Stomach smooth muscle (tissue), 2 donors: ENCODE results near the gene FANCI.

Experiments used
- H3K27ac ChIP-seq: one replicate; pipeline ENCODE4 v1.7.0; 2013; ENCODE audit warnings: mild to moderate bottlenecking, low read length, inconsistent platforms
- H3K27me3 ChIP-seq, 2 donors: one replicate each; pipeline ENCODE4 v1.7.0; 2013; ENCODE audit warnings: low read length in 2 of 2; ENCODE audit not compliant: insufficient read depth in 2 of 2, control insufficient read depth in 1 of 2
- H3K36me3 ChIP-seq, 2 donors: one replicate each; pipeline ENCODE4 v1.7.0; 2013; ENCODE audit warnings: low read length in 2 of 2; ENCODE audit not compliant: control insufficient read depth in 2 of 2, insufficient read depth in 2 of 2
- H3K4me1 ChIP-seq: one replicate; pipeline ENCODE4 v1.7.0; 2013; ENCODE audit warnings: low read length; ENCODE audit not compliant: control insufficient read depth, insufficient read depth
- H3K4me3 ChIP-seq, 2 donors: one replicate each; pipeline ENCODE4 v1.7.0; 2013; ENCODE audit warnings: low read length in 2 of 2
- H3K9ac ChIP-seq, 2 donors: one replicate each; pipeline ENCODE4 v1.7.0; 2013; ENCODE audit warnings: low read length in 2 of 2, mild to moderate bottlenecking in 1 of 2
- H3K9me3 ChIP-seq, 2 donors: one replicate each; pipeline ENCODE4 v1.7.0; 2013; ENCODE audit warnings: low read length in 2 of 2; ENCODE audit not compliant: control insufficient read depth in 2 of 2
- donor health status: healthy.
- donor health status: Pancreatic carcinoma.

Gene FANCI

GRCh38 chr15:89346516-89347231 lies 102.9 kb downstream of the FANCI start:
- no peaks in the 10 kb centered on the region for H3K36me3 ChIP-seq
- H3K9ac ChIP-seq: no peak overlapping the region
- peaks cover 6 to 18% of the 10 kb centered on the region in 2 donors for H3K27me3 ChIP-seq
- H3K4me3 ChIP-seq: no peak overlapping the region
- H3K9me3 ChIP-seq: no peaks in the 10 kb centered on the region
- no peak overlapping the region for H3K27ac ChIP-seq
- H3K4me1 ChIP-seq: no peaks in the 10 kb centered on the region

- Histone ChIP-seq H3K27me3 (peaks cover 11 to 20% of the 10 kb centered on the region in 2 donors), H3K4me3 (no peak overlapping the region), H3K27ac (no peak overlapping the region)
Measured at GRCh38 chr15:89349206-89349558, 105.4 kb downstream of the FANCI start.

GRCh38 chr15:89352476-89352875 lies 108.7 kb downstream of the FANCI start:
- Histone ChIP-seq H3K27ac (no peak overlapping the region), H3K36me3 (no peaks in the 10 kb centered on the region), H3K27me3 (peaks cover 28 to 30% of the 10 kb centered on the region in 2 donors), H3K9me3 (no peaks in the 10 kb centered on the region), H3K9ac (no peak overlapping the region), H3K4me1 (no peaks in the 10 kb centered on the region), H3K4me3 (no peak overlapping the region)

More at GRCh38 chr15:89349206-89349558, 105.4 kb downstream of the FANCI start:
- Histone ChIP-seq H3K9ac (no peak overlapping the region), H3K9me3 (no peaks in the 10 kb centered on the region), H3K4me1 (no peaks in the 10 kb centered on the region), H3K36me3 (no peaks in the 10 kb centered on the region)

GRCh38 chr15:89353991-89354390 lies 110.2 kb downstream of the FANCI start:
- Histone ChIP-seq H3K27ac (no peak overlapping the region), H3K9me3 (no peaks in the 10 kb centered on the region), H3K9ac (no peak overlapping the region), H3K36me3 (no peaks in the 10 kb centered on the region), H3K4me1 (peaks cover 7% of the 10 kb centered on the region), H3K4me3 (no peak overlapping the region), H3K27me3 (peaks cover 36% of the 10 kb centered on the region in 2 donors)

GRCh38 chr15:89356634-89357298 lies 113.0 kb downstream of the FANCI start:
- Histone ChIP-seq H3K4me1 (peaks cover 9% of the 10 kb centered on the region), H3K27ac (no peak overlapping the region)

GRCh38 chr15:89358435-89358754 lies 114.6 kb downstream of the FANCI start:
- no peaks in the 10 kb centered on the region for H3K9me3 ChIP-seq
- H3K36me3 ChIP-seq: no peaks in the 10 kb centered on the region
- H3K27me3 ChIP-seq: peaks cover 67 to 71% of the 10 kb centered on the region in 2 donors
- H3K4me1 ChIP-seq: peaks cover 19% of the 10 kb centered on the region
- peak overlapping the region in 1 of 2 donors; percentile 71 for H3K4me3 ChIP-seq
- no peak overlapping the region for H3K27ac ChIP-seq
- H3K9ac ChIP-seq: no peak overlapping the region

More at GRCh38 chr15:89356634-89357298, 113.0 kb downstream of the FANCI start:
- H3K27me3 ChIP-seq: peaks cover 57 to 60% of the 10 kb centered on the region in 2 donors
- no peaks in the 10 kb centered on the region for H3K36me3 ChIP-seq
- H3K9me3 ChIP-seq: no peaks in the 10 kb centered on the region
- no peak overlapping the region for H3K9ac ChIP-seq
- no peak overlapping the region for H3K4me3 ChIP-seq

GRCh38 chr15:89358755-89359439 lies 115.1 kb downstream of the FANCI start:
- H3K9me3 ChIP-seq: no peaks in the 10 kb centered on the region
- H3K36me3 ChIP-seq: no peaks in the 10 kb centered on the region
- H3K27ac ChIP-seq: no peak overlapping the region
- H3K4me3 ChIP-seq: peak overlapping the region; percentile 57 to 71
- peaks cover 19% of the 10 kb centered on the region for H3K4me1 ChIP-seq
- H3K27me3 ChIP-seq: peaks cover 70 to 77% of the 10 kb centered on the region in 2 donors
- H3K9ac ChIP-seq: no peak overlapping the region

GRCh38 chr15:89359471-89360293 lies 115.9 kb downstream of the FANCI start:
- Histone ChIP-seq H3K9ac (no peak overlapping the region), H3K36me3 (no peaks in the 10 kb centered on the region), H3K9me3 (no peaks in the 10 kb centered on the region), H3K4me1 (peaks cover 19% of the 10 kb centered on the region), H3K4me3 (peak overlapping the region in 1 of 2 donors; percentile 71), H3K27ac (no peak overlapping the region), H3K27me3 (peaks cover 74 to 84% of the 10 kb centered on the region in 2 donors)

GRCh38 chr15:89360294-89360971 lies 116.7 kb downstream of the FANCI start:
- H3K36me3 ChIP-seq: no peaks in the 10 kb centered on the region
- H3K9me3 ChIP-seq: no peaks in the 10 kb centered on the region
- peaks cover 79 to 90% of the 10 kb centered on the region in 2 donors for H3K27me3 ChIP-seq
- no peak overlapping the region for H3K27ac ChIP-seq
- no peak overlapping the region for H3K9ac ChIP-seq
- H3K4me3 ChIP-seq: no peak overlapping the region
- H3K4me1 ChIP-seq: peaks cover 19% of the 10 kb centered on the region
